K562 (cell line): Measurements from ENCODE around the gene TMEM200B. TPM values are rescaled to one million over a fixed set of nuclear protein-coding genes. Genes with fewer than 3 reads are reported as not detected.
A peak's percentile ranks its signal among the peaks of the same experiment; 100 is the strongest.

Experiments
- BCOR ChIP-seq: fragments of 450-650 bp; IDR thresholded peaks from 2 replicates; pipeline ENCODE4 v1.6.1; 2016
- E2F8 ChIP-seq: fragments of 450-650 bp; IDR thresholded peaks from 2 replicates; pipeline ENCODE4 v1.7.1; 2018; ENCODE audit warnings: mild to moderate bottlenecking, low read depth; ENCODE audit not compliant: partially characterized antibody
- EHMT2 ChIP-seq: fragments of 450-650 bp; IDR thresholded peaks from 2 replicates; pipeline ENCODE4 v1.6.1; 2018; ENCODE audit warnings: antibody characterized with exemption
- KHSRP ChIP-seq: fragments of 450-650 bp; IDR thresholded peaks from 2 replicates; pipeline ENCODE4 v1.6.1; 2017
- LCOR ChIP-seq: sonication (generic); formaldehyde crosslinking; IDR thresholded peaks from 2 replicates; pipeline ENCODE4 v1.8.0; 2022; ENCODE audit warnings: mild to moderate bottlenecking, missing genetic modification reagents
- MBD2 ChIP-seq: sonication (generic); IDR thresholded peaks from 2 replicates; pipeline ENCODE4 v1.6.1; 2016; ENCODE audit warnings: low read depth, borderline replicate concordance
- MED1 ChIP-seq: sonication (generic); formaldehyde crosslinking; IDR thresholded peaks from 2 replicates; pipeline ENCODE4 v1.8.1; 2023; ENCODE audit warnings: missing genetic modification reagents, borderline replicate concordance
- NRF1 ChIP-seq, 2 experiments: fragments of 450-650 bp; IDR thresholded peaks in 1 of 2; conservative IDR thresholded peaks in 1 of 2; 2 replicates each; pipeline ENCODE4 v1.6.1; 2014; ENCODE audit warnings: mild to moderate bottlenecking in 2 of 2
- PURB ChIP-seq: sonication (generic); formaldehyde crosslinking; IDR thresholded peaks from 2 replicates; pipeline ENCODE4 v1.9.0; 2021; ENCODE audit warnings: low read depth, mild to moderate bottlenecking, missing genetic modification reagents
- SAP30 ChIP-seq: fragments of 200-600 bp; sonication (generic); IDR thresholded peaks from 2 replicates; pipeline ENCODE4 v1.6.1; 2012; ENCODE audit warnings: borderline replicate concordance, low read depth, mild to moderate bottlenecking, moderate library complexity, low read length, control low read depth, inconsistent platforms; ENCODE audit not compliant: insufficient read depth, poor library complexity, severe bottlenecking
- SMC3 ChIP-seq: conservative IDR thresholded peaks from 2 replicates; pipeline ENCODE4 v1.6.1; 2011; ENCODE audit warnings: low read depth, low read length, improper control_type of control experiment; ENCODE audit not compliant: insufficient read depth
- TBP ChIP-seq: optimal IDR thresholded peaks from 2 replicates; pipeline ENCODE3; 2011; ENCODE audit warnings: low read depth, low read length, improper control_type of control experiment
- ZMIZ1 ChIP-seq, 2 experiments: fragments of 150-350 bp in 1 of 2; IDR thresholded peaks; 2 replicates each; pipeline ENCODE4 v1.6.1; 2012 to 2016; ENCODE audit warnings: low read depth in 2 of 2, low read length in 2 of 2, mild to moderate bottlenecking in 1 of 2, moderate library complexity in 1 of 2
- ZNF143 ChIP-seq: sonication (generic); formaldehyde crosslinking; IDR thresholded peaks from 2 replicates; pipeline ENCODE4 v1.9.0; 2022; ENCODE audit warnings: mild to moderate bottlenecking, missing genetic modification reagents
- ZNF224 ChIP-seq: sonication (generic); formaldehyde crosslinking; IDR thresholded peaks from 2 replicates; pipeline ENCODE4 v1.8.0; 2022; ENCODE audit warnings: mild to moderate bottlenecking, missing genetic modification reagents
- ZNF316 ChIP-seq: fragments of 450-650 bp; IDR thresholded peaks from 2 replicates; pipeline ENCODE4 v1.6.1; 2016
- polyA plus RNA-seq, 8 experiments: library from polyadenylated mRNA; depleted of rRNA in 4 of 8; stranded (reverse) in 5 of 8; unstranded in 3 of 8; fragments of >200 nt; fragmentation: Nextera tagmentation in 2 of 8; fragmentation: Illumina TruSeq in 1 of 8; extraction: Ambion mirVana in 2 of 8; extraction: Trizol in 1 of 8; gene quantifications; 2 replicates each; pipeline versions ENCODE4 v1.2.1 to v1.2.3, GENCODE V29; 2011 to 2014; ENCODE audit warnings: inconsistent platforms in 1 of 8, missing spikeins in 1 of 8
- total RNA-seq, 7 experiments: library from RNA; depleted of rRNA in 6 of 7; stranded (reverse); fragments of >200 nt in 6 of 7; fragmentation: Illumina TruSeq in 2 of 7; extraction: Trizol in 2 of 7; gene quantifications; 2 replicates each; pipeline versions ENCODE4 v1.2.1 to v1.2.3, GENCODE V29; 2011 to 2021; ENCODE audit warnings: low replicate concordance in 1 of 7
- TF ChIP-seq, protein P1 (sequence below): IDR thresholded peaks from 2 replicates; pipeline ENCODE4 v1.6.1; 2012; ENCODE audit warnings: low read depth, low read length, improper control_type of control experiment, borderline replicate concordance
- TF ChIP-seq, protein P2 (sequence below): fragments of 450-650 bp; IDR thresholded peaks from 2 replicates; pipeline ENCODE4 v1.7.0; 2016; ENCODE audit warnings: borderline replicate concordance

Gene TMEM200B
- total and polyA plus RNA-seq, 9 of the 15 experiments (the other 6 are each of a cell fraction or from before 2014, with no cell fraction given) = 0.04 to 0.35 (median 0.10) TPM; not detected in 1

- TF ChIP-seq BCOR (peak; percentile 91), ZNF143 (CRISPR knock-in tag) (no peak), LCOR (peak; percentile 91), E2F8 (peak; percentile 74), ZNF224 (CRISPR knock-in tag) (no peak), ZNF316 (peak; percentile 100), KHSRP (peak; percentile 54; the same call in 1 of the 2 replicates), TBP (no peak), NRF1 (conservative IDR thresholded peaks at IDR 0.05 in 1 of 2, IDR thresholded peaks at IDR 0.05 in 1 of 2) (peak; percentile 45 to 52), PURB (CRISPR knock-in tag) (no peak), SMC3 (0 out of 2 replicates have a peak, but pooled peaks have one; percentile 7), SAP30 (peak; percentile 29), ZMIZ1 (IDR thresholded peaks at IDR 0.05; ENCODE audit: low read depth in 2 of 2, low read length in 2 of 2) (peak in 1 of 2 experiments; percentile 93; a peak in 2 of 4 replicates), MED1 (CRISPR knock-in tag) (no peak), EHMT2 (peak; percentile 75; the same call in 1 of the 2 replicates), MBD2 (peak; percentile 84)
- TF ChIP-seq, protein P1, sequence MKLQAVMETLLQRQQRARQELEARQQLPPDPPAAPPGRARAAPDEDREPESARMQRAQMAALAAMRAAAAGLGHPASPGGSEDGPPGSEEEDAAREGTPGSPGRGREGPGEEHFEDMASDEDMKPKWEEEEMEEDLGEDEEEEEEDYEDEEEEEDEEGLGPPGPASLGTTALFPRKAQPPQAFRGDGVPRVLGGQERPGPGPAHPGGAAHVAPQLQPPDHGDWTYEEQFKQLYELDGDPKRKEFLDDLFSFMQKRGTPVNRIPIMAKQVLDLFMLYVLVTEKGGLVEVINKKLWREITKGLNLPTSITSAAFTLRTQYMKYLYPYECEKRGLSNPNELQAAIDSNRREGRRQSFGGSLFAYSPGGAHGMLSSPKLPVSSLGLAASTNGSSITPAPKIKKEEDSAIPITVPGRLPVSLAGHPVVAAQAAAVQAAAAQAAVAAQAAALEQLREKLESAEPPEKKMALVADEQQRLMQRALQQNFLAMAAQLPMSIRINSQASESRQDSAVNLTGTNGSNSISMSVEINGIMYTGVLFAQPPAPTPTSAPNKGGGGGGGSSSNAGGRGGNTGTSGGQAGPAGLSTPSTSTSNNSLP = peak; percentile 98
- TF ChIP-seq, protein P2, sequence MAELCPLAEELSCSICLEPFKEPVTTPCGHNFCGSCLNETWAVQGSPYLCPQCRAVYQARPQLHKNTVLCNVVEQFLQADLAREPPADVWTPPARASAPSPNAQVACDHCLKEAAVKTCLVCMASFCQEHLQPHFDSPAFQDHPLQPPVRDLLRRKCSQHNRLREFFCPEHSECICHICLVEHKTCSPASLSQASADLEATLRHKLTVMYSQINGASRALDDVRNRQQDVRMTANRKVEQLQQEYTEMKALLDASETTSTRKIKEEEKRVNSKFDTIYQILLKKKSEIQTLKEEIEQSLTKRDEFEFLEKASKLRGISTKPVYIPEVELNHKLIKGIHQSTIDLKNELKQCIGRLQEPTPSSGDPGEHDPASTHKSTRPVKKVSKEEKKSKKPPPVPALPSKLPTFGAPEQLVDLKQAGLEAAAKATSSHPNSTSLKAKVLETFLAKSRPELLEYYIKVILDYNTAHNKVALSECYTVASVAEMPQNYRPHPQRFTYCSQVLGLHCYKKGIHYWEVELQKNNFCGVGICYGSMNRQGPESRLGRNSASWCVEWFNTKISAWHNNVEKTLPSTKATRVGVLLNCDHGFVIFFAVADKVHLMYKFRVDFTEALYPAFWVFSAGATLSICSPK = peak; percentile 100
Measured at GRCh38 chr1:29156543-29157268, 33.0 kb upstream of the TMEM200B start (continued).
